Fibroblast of lung (primary cell): ENCODE results near the gene MAN1A1. TPM values are rescaled to one million over a fixed set of nuclear protein-coding genes. Genes with fewer than 3 reads are reported as not detected.

Experiments used
- DNase-seq, 2 donors: peaks; one replicate each; pipeline versions ENCODE4 v3.0.0 to v3.0.0-alpha.2; 2010; ENCODE audit warnings: low read depth in 2 of 2
- H2AFZ ChIP-seq: 2 replicates; pipeline ENCODE4 v1.5.1; 2012; ENCODE audit warnings: low read length, control low read depth, inconsistent platforms
- H3K27ac ChIP-seq: 2 replicates; pipeline ENCODE4 v1.5.1; 2011; ENCODE audit warnings: low read length, control low read depth; ENCODE audit not compliant: insufficient read depth
- H3K27me3 ChIP-seq: 2 replicates; pipeline ENCODE4 v1.5.1; 2011; ENCODE audit warnings: mild to moderate bottlenecking, low read length; ENCODE audit not compliant: control insufficient read depth, insufficient read depth
- H3K36me3 ChIP-seq: 2 replicates; pipeline ENCODE4 v1.5.1; 2011; ENCODE audit warnings: low read length; ENCODE audit not compliant: control insufficient read depth, insufficient read depth
- H3K4me1 ChIP-seq: 2 replicates; pipeline ENCODE4 v1.5.1; 2011; ENCODE audit warnings: low read length; ENCODE audit not compliant: control insufficient read depth, insufficient read depth; ENCODE audit errors: extremely low read depth
- H3K4me2 ChIP-seq: 2 replicates; pipeline ENCODE4 v1.5.1; 2011; ENCODE audit warnings: low read length, control low read depth; ENCODE audit not compliant: insufficient read depth; ENCODE audit errors: extremely low read depth
- H3K4me3 ChIP-seq, 4 experiments: fragments of 200-600 bp in 1 of 4; sonication (generic) in 1 of 4; replicated peaks in 1 of 4; 2 replicates each; pipeline ENCODE4 v1.5.1; 2011 to 2016; ENCODE audit warnings: low read length in 4 of 4, low read depth in 3 of 4, mild to moderate bottlenecking in 3 of 4, control low read depth in 2 of 4, inconsistent platforms in 1 of 4, mixed read lengths in 1 of 4; ENCODE audit not compliant: insufficient read depth in 1 of 4; ENCODE audit errors: control extremely low read depth in 1 of 4
- H3K79me2 ChIP-seq: 2 replicates; pipeline ENCODE4 v1.5.1; 2012; ENCODE audit warnings: mild to moderate bottlenecking, low read length, inconsistent platforms; ENCODE audit not compliant: control insufficient read depth, insufficient read depth
- H3K9ac ChIP-seq: 2 replicates; pipeline ENCODE4 v1.5.1; 2011; ENCODE audit warnings: mild to moderate bottlenecking, low read length, control low read depth; ENCODE audit not compliant: insufficient read depth
- H3K9me3 ChIP-seq: 2 replicates; pipeline ENCODE4 v1.5.1; 2012; ENCODE audit warnings: low read depth, low read length; ENCODE audit not compliant: control insufficient read depth, insufficient read depth
- H4K20me1 ChIP-seq: 2 replicates; pipeline ENCODE4 v1.5.1; 2011; ENCODE audit warnings: low read length; ENCODE audit not compliant: control insufficient read depth, insufficient read depth; ENCODE audit errors: extremely low read depth
- EZH2 ChIP-seq: IDR thresholded peaks from 2 replicates; pipeline ENCODE4 v1.5.1; 2012; ENCODE audit warnings: low read length, control low read depth, mild to moderate bottlenecking; ENCODE audit errors: missing control alignments
- polyA plus RNA-seq, 2 donors: library from polyadenylated mRNA; depleted of rRNA in 1 of 2; stranded (reverse) in 1 of 2; unstranded in 1 of 2; fragments of >200 nt; gene quantifications; 2 replicates each; pipeline ENCODE4 v1.2.1, GENCODE V29; 2011 to 2012; ENCODE audit warnings: missing spikeins in 1 of 2
- total RNA-seq: library from RNA; depleted of rRNA; stranded (reverse); fragments of >200 nt; gene quantifications from 2 replicates; pipeline ENCODE4 v1.2.1, GENCODE V29; 2014
- TF ChIP-seq, protein P1 (sequence below), 2 donors: IDR thresholded peaks in 1 of 2; conservative IDR thresholded peaks in 1 of 2; 1 replicate in 1 of 2; 2 replicates in 1 of 2; pipeline ENCODE4 v1.5.1; 2011 to 2012; ENCODE audit warnings: low read length in 2 of 2, control low read depth in 1 of 2, inconsistent platforms in 1 of 2, low read depth in 1 of 2, mild to moderate bottlenecking in 1 of 2

Gene MAN1A1
- total and polyA plus RNA-seq, 2 donors (not counting 1 experiment from before 2014, with no cell fraction given): 39.5 to 120 TPM

DNA sequence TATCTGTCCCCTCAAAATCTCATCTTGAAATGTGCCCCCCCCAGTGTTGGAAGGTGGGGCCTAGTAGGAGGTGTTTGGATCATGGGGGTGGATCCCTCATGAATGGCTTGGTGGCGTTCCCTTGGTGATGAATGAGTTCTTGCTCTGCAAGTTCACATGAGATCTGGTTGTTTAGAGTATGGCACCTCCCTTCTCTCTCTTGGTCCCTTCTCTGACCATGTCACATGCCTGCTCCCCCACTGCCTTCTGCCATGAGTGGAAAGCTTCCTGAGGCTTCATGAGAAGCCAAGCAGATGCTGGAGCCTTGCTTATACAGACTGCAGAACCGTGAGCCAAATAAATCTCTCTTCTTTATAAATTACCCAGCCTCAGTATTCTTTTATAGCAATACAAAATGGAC is 70.9 kb downstream of the MAN1A1 start:
- Histone ChIP-seq H2AFZ (no peak overlapping the region), H3K4me3 (no peak overlapping the region), H3K4me2 (no peak overlapping the region), H3K9ac (no peak overlapping the region), H3K9me3 (no peaks in the 10 kb centered on the region), H3K4me1 (peaks cover 9% of the 10 kb centered on the region), H3K27ac (no peak overlapping the region), H3K27me3 (no peaks in the 10 kb centered on the region), H3K79me2 (no peaks in the 10 kb centered on the region), H3K36me3 (no peaks in the 10 kb centered on the region), H4K20me1 (no peaks in the 10 kb centered on the region)
- TF ChIP-seq, protein P1, sequence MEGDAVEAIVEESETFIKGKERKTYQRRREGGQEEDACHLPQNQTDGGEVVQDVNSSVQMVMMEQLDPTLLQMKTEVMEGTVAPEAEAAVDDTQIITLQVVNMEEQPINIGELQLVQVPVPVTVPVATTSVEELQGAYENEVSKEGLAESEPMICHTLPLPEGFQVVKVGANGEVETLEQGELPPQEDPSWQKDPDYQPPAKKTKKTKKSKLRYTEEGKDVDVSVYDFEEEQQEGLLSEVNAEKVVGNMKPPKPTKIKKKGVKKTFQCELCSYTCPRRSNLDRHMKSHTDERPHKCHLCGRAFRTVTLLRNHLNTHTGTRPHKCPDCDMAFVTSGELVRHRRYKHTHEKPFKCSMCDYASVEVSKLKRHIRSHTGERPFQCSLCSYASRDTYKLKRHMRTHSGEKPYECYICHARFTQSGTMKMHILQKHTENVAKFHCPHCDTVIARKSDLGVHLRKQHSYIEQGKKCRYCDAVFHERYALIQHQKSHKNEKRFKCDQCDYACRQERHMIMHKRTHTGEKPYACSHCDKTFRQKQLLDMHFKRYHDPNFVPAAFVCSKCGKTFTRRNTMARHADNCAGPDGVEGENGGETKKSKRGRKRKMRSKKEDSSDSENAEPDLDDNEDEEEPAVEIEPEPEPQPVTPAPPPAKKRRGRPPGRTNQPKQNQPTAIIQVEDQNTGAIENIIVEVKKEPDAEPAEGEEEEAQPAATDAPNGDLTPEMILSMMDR (conservative IDR thresholded peaks at IDR 0.05 in 1 of 2, IDR thresholded peaks at IDR 0.05 in 1 of 2; ENCODE audit: low read depth in 1 of 2, low read length in 2 of 2): no peak
- TF ChIP-seq EZH2: no peak
- no peak for DNase-seq

DNA sequence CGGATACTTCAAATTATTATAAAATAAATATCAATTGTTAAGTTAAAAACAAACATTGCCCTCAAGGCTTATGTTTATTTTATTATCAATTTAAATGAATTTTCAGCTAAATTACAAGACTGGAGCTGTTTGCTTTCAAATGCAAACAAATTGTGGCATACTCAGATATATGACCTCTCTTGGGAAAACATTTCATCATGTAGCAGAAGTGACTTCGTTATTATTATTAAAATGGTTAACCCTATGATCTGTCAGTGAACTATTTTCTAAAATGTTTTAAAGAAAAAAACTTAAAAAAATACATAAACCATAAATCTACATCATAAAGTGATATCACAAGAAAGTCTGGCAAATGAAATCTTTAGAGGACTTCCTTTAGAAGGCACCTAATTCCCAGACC is 72.5 kb downstream of the MAN1A1 start:
- TF ChIP-seq EZH2: no peak
- TF ChIP-seq, protein P1 (conservative IDR thresholded peaks at IDR 0.05 in 1 of 2, IDR thresholded peaks at IDR 0.05 in 1 of 2; ENCODE audit: low read depth in 1 of 2, low read length in 2 of 2): no peak
- H3K4me3 ChIP-seq: no peak overlapping the region
- H3K27ac ChIP-seq: no peak overlapping the region
- H3K9me3 ChIP-seq: no peaks in the 10 kb centered on the region
- no peaks in the 10 kb centered on the region for H3K79me2 ChIP-seq
- no peak overlapping the region for H3K4me2 ChIP-seq
- DNase-seq: peak in 1 of 2 donors; percentile 38
- no peaks in the 10 kb centered on the region for H4K20me1 ChIP-seq
- no peak overlapping the region for H3K9ac ChIP-seq
- H2AFZ ChIP-seq: no peak overlapping the region
- peaks cover 9% of the 10 kb centered on the region for H3K4me1 ChIP-seq
- H3K36me3 ChIP-seq: no peaks in the 10 kb centered on the region
- no peaks in the 10 kb centered on the region for H3K27me3 ChIP-seq

DNA sequence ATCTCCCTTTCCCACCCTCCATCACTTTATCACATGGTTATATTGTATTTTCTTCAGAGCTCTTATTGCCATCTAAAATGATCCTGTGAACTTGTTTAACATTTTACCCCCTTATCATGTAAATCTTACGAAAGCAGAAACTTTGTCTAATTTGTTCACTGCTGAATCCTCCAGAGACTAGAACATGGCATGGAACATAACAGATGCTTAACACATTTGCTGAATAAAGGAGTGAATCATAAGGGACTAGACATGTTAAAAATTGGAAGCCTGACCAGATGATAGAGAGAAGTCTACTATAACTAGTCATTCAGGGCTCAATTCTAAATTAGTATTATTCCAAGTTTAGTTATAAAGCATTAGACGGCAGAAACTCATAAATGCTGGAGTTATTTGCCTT is 73.3 kb downstream of the MAN1A1 start:
- Histone ChIP-seq H3K4me1 (peaks cover 9% of the 10 kb centered on the region), H3K9ac (no peak overlapping the region), H4K20me1 (no peaks in the 10 kb centered on the region), H3K27ac (no peak overlapping the region), H3K79me2 (no peaks in the 10 kb centered on the region), H3K9me3 (no peaks in the 10 kb centered on the region), H3K4me2 (no peak overlapping the region), H3K4me3 (no peak overlapping the region), H3K27me3 (no peaks in the 10 kb centered on the region), H3K36me3 (no peaks in the 10 kb centered on the region), H2AFZ (no peak overlapping the region)
- DNase-seq: peak; percentile 12 to 25
- no peak for TF ChIP-seq EZH2
- TF ChIP-seq, protein P1 (conservative IDR thresholded peaks at IDR 0.05 in 1 of 2, IDR thresholded peaks at IDR 0.05 in 1 of 2; ENCODE audit: low read depth in 1 of 2, low read length in 2 of 2): no peak
